CD4-positive, alpha-beta T cell treated with Interleukin-17A for 1 hour (primary cell): ENCODE results near the gene CPEB3.
"Not testable (repeated sequence)": the region's sequence is repeated elsewhere in the genome, so short reads cannot be mapped to it uniquely, and the experiment has no call there.

Source experiments
- DNase-seq: peaks from one replicate; pipeline ENCODE4 v3.0.0-alpha.2; 2020

Gene CPEB3

DNA sequence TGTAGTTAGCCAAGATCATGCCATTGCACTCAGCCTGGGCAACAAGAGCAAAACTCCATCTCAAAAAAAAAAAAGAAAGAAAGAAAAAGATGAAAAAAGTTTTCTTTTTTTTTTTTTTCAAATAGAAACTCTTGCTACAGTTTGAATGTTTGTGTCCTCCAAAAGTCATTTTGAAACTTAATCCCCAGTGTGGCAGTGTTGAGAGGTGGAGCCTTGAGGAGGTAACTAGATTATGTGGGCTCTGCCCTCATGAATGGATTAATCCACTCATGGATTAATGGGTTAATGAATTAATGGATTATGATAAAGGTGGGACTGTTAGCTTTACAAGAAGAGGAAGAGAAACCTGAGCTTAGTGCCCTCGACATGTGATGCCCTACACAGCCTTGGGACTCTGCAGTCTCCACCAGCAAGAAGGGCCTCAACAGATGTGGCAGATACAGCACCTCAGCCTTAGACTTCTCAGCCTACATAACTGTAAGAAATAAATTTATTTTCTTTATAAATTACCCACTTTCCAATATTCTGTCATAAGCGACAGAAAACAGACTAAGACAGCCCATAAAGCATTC, 25.1 kb downstream of the CPEB3 start:
- DNase-seq, result no peak

DNA sequence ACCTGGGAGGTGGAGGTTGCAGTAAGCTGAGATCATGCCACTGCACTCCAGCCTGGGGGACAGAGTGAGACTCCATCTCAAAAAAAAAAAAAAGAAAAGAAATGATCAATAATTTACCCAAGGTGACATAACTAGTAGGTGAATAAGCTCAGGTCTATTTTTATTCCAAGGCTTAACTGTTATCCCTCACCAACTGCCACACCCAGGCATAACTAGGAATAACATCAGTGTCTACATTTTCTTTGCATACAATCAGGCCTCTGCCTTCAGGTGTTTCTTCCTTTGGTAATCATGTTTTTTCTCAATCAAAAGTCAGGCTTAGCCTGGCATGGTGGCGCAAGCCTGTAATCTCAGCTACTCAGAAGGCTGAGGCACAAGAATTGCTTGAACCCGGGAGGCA, 26.6 kb downstream of the CPEB3 start:
- DNase-seq, result no peak

DNA sequence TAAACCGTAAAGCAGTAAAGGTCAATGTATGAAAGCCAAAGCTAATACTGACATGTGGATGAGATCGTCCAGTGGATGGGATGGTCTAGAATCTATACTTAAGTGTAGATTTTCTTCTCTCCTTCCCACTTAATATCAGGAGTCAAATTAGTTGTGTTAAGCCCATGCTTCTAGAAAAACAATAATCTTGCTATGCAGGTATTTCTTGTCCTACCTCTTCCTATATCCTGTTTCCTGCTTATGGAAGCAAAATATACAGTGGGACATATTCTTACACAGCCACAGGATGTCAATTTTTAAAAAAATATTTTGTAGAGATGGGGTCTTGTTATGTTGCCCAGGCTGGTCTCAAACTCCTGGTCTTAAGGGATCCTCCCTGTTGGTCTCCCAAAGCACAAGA, 27.5 kb downstream of the CPEB3 start:
- DNase-seq, result no peak

DNA sequence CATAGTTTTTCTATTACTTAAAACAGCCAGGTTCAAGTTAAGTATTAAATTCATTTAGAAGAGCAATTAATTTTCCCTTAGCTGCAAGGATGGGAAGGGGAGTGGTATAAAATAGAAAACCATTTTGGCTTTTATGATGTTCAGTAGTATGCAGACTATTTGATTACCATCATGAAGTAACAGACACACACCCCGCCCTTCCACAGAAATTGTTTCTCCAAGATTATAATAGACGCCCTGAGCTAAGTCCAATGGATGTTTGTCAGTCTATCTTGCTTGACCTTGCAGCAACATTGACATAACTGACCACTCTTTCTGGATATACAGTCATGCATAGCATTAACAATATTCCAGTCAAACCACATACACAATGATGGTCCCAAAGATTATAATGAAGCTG, 42.3 kb downstream of the CPEB3 start:
- no peak for DNase-seq

DNA sequence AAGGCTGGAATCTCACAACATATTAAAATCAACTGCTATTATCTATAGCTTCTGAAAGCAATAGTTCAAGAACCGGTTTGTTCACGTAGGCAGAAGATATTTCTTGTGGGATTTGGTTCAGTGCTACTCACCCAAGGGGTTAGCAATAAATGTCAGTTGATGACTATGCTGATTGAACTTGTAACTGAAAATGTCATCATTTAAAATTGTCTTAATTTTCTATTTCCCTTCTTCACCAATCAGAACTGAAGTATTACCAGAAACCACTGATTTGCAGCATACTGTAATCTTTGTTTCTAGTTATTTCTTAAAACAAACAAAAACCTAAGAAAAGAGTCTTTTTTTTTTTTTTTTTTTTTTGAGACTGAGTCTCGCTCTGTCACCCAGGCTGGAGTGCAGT, 46.1 kb downstream of the CPEB3 start:
- no peak for DNase-seq

DNA sequence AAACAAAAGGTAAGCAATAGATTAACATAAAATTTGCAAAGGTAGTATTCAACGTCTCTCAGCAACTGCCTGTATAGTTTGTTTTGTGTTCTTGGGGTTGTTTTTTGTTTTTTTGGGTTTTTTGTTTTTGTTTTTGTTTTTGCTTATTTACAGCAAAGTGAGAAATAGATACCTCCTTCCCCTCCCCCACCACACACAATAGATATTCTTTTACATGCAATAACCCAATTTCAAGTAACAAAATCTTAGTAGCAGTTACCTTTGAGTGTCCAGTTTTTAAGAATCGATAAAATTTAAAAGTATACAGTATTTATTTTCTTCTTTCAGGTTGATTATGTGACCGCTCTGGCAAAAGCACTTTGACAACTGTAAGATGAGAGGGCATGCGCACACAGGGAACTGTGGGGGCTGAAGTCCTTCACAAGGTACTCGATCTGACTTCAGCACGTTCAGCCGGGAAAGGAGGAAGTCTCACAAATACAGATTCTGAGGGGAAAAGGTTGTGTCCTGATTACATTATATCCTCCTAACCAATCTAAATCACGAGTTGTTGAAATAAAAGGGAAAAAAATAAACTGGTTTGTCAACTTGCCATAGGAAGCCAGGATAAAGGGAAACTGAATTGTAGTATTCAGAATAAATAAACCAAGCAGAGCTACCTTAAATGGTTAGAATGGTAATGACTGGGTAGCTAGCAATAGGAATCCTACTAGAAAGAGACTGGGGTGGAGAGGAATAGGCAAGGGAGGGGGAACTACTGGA, 47.8 kb downstream of the CPEB3 start:
- peak; percentile 52 for DNase-seq

DNA sequence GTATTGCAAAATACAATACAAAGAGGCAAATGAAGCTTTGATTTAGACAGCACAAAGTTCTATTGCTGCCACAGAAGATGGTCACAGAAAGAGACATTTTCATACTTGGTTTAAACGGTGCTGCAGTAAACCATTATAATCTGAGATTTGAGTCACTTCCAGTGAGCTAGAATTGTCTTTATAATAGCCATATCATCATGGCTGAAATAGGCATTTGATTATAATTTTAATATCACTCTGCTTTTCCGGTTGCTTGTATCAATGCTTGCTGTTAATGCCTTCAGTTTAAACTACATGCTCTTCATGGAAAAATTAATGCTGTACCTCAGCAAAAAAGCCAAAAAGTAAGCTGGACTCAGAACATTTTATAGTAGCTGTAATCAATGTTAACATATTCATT, 48.5 kb downstream of the CPEB3 start:
- no peak for DNase-seq

DNA sequence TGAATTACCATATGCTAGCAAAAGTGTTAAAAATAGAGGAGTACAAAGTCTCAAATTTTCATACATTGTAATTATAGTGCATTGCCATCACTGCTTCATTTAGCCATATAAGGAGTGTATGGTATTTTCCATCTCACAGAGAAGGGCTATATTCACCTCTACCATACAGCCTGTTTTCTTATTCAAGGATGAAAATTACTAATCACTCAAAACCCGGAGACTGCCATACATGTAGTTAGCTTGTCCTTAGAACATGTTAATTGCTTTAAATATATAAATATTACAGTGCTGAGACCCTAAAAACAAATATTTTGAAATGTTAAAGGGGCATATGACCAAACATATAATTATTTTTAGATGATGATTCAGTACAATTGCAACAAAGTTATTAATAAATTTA, 49.4 kb downstream of the CPEB3 start:
- DNase-seq, result no peak

DNA sequence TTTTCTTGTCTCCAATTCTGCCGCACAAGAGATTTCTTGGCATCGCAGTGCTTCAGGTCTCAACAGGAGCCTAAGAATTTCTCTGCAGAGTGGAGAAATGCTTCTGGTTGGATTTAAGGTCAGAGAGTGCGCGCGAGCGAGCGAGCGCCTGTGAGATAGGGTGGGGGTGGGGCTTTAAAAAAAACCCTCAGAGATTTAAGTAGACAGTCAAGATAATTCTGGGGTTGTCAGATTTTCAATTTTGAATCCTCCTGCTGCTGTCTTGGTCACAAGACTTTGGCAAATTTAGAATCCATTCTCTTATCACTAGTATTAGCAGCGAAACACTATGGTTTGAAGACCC, 49.7 kb downstream of the CPEB3 start:
- DNase-seq, result no peak

DNA sequence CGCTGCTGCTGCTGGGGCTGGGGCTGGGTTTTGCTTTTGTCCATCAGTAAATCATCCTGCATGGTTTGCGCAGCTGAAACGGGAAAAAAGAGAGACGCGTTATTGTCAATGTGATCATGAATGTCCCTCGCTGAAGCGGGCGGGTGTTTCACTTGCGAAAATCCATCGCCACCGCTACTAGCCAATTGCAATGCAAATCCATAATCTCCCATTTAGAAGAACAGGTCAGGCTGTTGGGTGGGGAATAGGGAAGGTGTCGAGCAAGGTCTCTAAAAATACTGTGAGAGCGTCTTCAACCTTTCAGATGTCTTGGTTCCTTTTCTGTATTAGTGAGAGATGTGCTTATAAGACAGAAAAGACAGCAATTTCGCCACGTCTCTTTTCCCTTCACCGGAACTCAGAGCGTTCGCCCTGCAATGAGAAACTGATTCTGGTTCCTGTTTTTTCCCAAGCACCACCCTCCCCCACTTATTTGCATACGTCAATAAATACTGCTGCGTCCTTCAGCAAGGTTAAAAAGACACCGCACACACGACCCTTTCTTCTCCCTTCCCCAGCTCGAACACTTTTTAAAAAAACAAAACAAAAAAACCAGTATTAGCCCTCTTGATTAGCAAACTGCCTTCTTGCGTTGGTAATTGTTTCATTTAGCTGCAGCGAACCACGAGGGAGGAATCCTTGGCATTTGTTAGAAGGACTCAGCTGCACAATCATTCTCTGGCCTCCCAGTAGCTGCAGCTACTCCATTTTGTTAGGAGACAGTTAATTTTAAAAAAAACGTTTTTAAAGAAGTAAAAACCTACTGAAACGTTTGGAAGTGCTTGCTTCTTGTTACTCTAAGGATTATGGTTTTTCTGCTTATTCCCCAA, 50.4 kb downstream of the CPEB3 start:
- DNase-seq, result peak; percentile 57

DNA sequence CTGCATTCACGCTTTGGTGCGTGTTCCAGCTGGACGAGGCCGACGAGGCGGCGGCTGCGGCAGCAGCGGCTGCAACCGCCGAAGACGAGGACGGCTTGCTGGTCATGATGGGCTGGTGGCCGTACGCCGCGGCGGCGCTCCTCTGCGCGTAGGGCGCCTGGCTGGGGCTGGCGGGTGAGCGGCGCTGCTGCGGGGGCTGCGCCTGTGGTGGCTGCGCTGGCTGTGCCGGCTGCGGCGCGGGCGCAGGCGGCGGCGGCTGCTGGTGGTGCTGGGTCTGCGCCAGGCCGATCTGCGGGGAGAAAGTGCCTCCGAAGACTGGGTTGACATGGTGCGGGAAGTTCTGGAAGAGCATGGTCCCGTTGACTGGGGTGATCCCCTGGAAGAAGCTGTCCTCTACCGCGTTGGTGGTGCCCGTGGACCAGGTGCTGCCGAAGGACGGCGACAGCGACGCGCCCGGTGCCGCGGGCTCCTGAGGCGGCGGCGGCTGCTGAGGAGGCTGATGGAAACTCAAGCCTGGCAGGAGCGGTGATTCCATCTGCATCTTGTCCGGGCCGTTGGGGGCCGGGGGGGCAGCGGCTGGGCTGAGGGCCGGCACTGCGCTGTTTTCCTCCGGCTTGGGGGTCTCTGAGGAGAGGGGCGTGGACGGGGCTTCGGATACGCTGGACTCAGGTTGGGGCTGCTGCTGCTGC, 51.1 kb downstream of the CPEB3 start:
- peak; percentile 32 for DNase-seq

DNA sequence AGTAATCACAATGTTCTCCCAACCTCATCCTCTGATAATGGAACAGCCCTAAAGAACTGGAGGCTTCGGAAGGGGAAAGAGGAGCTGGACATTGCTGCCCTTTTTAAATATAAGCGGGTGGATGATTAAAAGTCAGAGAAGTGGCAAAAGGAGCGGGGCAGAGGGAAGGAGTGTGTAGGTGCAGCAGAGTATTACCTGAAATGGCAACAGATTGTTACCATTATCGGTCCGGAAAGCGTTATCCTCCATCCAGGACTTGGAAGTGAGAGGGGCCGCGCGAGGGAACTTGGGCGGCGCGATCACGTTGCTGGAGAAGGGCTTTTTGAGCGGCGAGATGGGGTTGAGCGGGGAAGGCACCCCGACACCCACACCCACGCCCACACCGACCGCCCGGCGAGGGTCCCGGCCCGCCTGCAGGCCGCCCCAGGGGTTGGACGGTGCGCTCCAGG, 51.7 kb downstream of the CPEB3 start:
- DNase-seq, result no peak

DNA sequence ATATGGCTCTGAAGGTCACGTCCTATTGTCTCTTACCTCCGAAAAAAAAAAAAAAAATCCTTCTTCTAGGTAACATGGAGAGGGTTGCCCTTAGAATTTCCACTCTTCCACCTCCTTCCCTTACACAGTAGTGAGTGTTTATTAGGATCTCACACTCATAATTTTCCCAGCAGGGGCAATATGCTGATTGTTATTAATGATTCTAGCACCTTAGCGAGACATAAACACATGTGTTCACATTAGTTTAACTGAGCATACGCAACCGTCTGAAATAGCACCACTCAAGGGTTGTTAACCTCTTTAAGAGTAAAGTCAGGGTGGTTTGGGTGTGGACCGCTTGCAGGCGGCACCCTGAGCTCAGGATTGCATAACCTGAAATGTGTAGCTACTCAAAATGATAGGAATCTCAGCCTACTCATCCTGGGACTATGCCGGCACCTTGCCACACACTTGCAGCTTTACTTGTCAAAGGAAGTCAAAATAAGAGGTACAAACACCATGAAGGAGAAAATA, 52.2 kb downstream of the CPEB3 start:
- DNase-seq, result no peak

DNA sequence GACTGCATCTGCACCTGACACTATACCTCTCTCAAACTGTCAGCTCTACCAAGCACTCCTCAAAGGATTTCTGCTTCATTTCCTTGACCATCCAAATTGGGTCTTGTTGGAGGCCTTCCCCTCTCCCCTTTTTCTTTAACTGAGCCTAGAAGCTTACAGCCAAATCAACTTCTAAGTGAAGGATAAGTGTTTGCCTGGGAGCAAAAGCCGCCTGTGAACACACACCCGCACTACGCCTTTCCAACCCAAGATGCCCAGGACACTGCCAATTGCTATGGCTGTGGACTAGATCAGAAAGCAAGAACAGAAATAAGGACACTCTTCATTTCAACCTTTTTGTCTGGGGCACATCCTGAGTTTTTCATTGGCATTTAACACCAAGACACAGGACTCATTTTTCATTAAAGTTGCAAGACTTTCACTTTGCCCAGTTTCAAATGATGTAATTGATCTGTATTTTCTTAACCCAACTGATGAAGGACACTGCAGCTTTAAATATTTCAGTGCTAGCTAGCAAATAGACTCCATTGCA, 52.8 kb downstream of the CPEB3 start:
- DNase-seq, result no peak

DNA sequence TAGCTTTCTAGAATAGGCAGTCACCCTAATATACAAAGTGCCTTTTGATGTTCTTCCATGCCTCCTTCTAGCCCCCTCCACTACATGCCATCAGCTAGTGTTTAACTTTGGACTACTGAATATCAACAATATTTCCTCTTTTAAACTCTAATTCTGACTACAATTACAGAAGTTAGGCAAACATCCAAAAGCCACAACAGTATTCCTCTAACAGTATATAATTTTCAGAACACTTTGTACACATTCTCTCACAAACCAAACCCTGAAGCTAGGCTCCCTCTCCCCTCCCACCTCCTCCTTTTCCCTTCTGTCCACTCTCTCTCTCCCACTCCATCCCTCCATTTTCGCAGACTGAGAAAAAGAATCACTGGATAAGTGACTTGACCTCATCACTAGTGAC, 59.7 kb downstream of the CPEB3 start:
- no peak for DNase-seq

DNA sequence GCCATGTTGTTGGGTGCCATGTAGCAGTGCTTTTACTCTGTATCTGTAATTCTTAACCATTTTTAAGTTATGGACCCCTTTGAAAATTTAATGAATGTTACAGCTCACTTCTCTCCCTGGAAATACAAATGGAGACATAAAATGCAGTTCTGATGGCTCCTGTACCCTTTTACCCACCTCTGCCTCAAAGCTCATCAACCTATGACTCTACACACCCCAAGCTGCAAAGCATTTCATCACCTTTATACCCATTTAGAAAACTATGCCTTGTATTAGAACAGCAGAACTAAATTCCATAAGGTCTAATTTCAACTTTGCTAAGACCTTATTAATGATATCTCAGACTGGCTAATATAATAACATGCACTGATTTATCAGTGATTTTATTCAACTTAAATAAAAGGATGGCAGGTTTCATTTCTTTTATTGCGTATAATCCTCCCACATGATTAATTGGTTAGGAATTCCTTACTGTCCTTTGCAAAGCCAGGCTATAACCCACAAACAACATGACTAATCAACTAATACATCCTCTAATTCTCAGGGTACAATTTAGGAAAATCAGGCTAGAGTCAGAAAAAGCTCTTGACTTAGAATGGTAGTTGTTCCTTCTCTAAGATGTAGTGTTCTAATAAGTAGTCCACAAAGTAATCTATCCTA, 68.1 kb downstream of the CPEB3 start:
- DNase-seq, result no peak

DNA sequence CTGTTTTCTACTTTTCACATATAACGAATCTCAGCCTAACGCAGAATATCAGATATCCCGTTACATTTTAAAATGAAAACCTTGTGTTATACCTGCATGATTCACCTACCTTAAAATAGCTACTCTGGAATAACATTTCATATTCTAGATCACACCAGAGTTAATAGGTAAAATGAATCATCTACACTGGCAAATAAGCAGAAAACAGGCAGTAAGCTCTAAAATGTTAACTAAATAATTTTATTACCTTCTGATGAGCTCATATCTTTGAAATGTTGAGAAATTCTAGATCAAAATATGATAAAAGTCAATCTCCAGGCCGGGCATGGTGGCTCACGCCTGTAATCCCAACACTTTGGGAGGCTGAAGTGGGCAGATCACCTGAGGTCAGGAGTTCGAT, 71.3 kb downstream of the CPEB3 start:
- no peak for DNase-seq

DNA sequence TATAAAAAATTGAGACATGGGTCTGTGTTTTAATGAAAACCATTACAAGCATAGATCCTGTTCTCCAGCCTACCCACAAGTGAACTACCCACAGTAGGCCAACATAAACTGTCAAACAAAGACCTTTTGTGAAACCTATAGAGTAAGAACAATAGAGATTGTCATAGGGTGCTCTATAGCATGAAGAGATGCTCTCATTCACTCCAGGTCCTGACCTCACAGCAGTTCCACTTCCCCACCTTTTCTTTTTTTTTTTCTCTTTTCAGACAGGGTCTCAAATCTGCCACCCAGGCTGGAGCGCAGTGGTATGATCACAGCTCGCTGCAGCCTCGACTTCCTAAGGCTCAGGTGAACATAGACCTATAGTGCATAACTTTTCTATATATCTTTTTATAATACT, 72.3 kb downstream of the CPEB3 start:
- no peak for DNase-seq

DNA sequence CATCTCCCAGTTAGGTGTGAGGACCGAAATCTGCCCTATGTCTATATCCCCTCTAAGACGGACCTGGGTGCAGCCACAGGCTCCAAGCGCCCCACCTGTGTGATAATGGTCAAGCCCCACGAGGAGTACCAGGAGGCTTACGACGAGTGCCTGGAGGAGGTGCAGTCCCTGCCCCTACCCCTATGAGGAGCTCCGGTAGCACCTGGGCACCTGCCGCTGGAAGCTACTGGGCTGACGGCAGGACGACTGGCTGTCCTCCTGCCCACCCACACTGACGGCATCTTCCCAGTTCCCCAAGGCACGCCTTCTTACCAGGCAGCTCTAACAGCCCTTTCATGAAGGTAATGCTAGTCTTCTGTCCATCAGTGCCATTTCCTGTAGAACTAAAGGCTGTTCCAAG, 74.3 kb downstream of the CPEB3 start:
- not testable (repeated sequence) for DNase-seq

DNA sequence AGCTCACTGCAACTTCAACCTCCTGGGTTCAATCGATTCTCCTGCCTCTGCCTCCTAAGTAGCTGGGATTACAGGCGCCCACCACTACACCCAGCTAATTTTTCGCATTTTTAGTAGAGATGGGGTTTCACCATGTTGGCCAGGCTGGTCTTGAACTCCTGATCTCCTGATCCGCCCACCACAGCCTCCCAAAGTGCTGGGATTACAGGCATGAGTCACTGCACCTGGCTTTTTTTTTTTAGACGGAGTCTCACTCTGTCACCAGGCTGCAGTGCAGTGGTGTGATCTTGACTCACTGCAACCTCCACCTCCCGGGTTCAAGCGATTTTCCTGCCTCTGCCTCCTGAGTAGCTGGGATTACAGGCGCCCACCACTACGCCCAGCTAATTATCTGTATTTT, 75.7 kb downstream of the CPEB3 start:
- not testable (repeated sequence) for DNase-seq

DNA sequence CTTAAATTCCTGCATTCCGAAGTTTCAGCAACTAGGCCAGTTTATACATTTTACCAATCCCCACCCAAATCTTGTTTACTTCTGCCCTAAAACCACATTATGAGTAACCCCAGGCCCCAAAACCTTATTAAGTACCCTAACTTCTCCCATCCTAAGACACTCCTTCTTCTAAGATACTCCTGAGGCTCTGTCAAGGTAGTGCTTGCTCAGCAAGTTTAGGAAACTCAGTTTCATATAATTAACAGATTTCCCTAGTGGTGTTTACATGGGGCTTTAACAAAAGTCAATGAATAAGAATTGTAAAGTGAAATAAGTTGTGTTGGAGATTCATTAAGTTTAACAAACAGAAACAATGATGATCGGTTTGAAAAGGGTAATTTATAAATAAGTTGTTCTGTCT, 77.8 kb downstream of the CPEB3 start:
- no peak for DNase-seq

DNA sequence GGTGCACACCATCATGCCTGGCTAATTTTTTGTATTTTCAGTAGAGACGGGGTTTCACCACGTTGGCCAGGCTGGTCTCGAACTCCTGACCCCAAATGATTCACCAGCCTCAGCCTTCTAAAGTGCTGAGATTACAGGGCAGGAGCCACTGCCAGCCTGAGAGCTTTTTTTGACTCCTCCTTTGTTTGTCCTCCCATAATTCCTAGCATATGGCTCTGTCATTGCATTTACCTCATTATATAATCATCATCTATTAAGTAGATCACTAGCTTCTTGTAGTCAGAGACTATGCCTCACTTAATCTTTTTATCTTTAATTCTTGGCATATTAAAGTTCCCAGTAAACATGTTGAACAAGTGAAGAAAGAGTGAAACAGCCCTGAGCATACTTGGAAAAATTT, 82.1 kb downstream of the CPEB3 start:
- no peak for DNase-seq
